Neural cell (in vitro differentiated cells): ENCODE measurements around the gene EMC9. TPM values are rescaled to one million over a fixed set of nuclear protein-coding genes. Genes with fewer than 3 reads are reported as not detected.

ENCODE experiments used
- H2AFZ ChIP-seq: fragments of 200-600, 300-800 bp; sonication (generic), shearing (Covaris generic); 2 replicates; pipeline ENCODE4 v1.6.0; 2014; ENCODE audit warnings: low read depth, mild to moderate bottlenecking, antibody characterized with exemption, low read length, moderate library complexity
- H3F3A ChIP-seq: fragments of 200-600 bp; shearing (Covaris generic); 2 replicates; pipeline ENCODE4 v1.6.1; 2016; ENCODE audit warnings: mild to moderate bottlenecking, moderate library complexity, mixed read lengths, antibody characterized with exemption, low read length; ENCODE audit not compliant: insufficient read depth, poor library complexity, severe bottlenecking
- H3K27ac ChIP-seq: fragments of 200-600, 300-800 bp; sonication (generic), shearing (Covaris generic); 2 replicates; pipeline ENCODE4 v1.5.1; 2014; ENCODE audit warnings: mild to moderate bottlenecking, low read length, moderate library complexity
- H3K27me3 ChIP-seq: fragments of 300-800, 200-600 bp; sonication (generic), shearing (Covaris generic); 2 replicates; pipeline ENCODE4 v1.6.0; 2014; ENCODE audit warnings: mild to moderate bottlenecking, low read depth, low read length, moderate library complexity; ENCODE audit not compliant: insufficient read depth
- H3K36me3 ChIP-seq: fragments of 300-800, 200-600 bp; sonication (generic), shearing (Covaris generic); 2 replicates; pipeline ENCODE4 v1.5.1; 2014; ENCODE audit warnings: mild to moderate bottlenecking, antibody characterized with exemption, low read length, moderate library complexity; ENCODE audit not compliant: insufficient read depth
- H3K4me2 ChIP-seq: fragments of 300-800, 200-600 bp; sonication (generic), shearing (Covaris generic); 2 replicates; pipeline ENCODE4 v1.6.0; 2014; ENCODE audit warnings: mild to moderate bottlenecking, low read length
- H3K4me3 ChIP-seq: fragments of 300-800, 200-600 bp; sonication (generic), shearing (Covaris generic); 2 replicates; pipeline ENCODE4 v1.5.1; 2014; ENCODE audit warnings: mild to moderate bottlenecking, low read length, moderate library complexity
- H3K79me2 ChIP-seq: fragments of 200-600 bp; shearing (Covaris generic); replicated peaks from 2 replicates; pipeline ENCODE4 v1.6.0; 2014; ENCODE audit warnings: mild to moderate bottlenecking, low read length, moderate library complexity; ENCODE audit not compliant: insufficient read depth
- H3K9ac ChIP-seq: fragments of 300-800, 200-600 bp; sonication (generic), shearing (Covaris generic); 2 replicates; pipeline ENCODE4 v1.6.1; 2016; ENCODE audit warnings: mild to moderate bottlenecking, low read length, mixed read lengths
- H3K9me2 ChIP-seq: fragments of 200-600 bp; shearing (Covaris generic); 2 replicates; pipeline ENCODE4 v1.6.1; 2016; ENCODE audit warnings: mild to moderate bottlenecking, low read length, mixed read lengths; ENCODE audit not compliant: insufficient read depth
- H3K9me3 ChIP-seq: fragments of 200-600, 300-800 bp; sonication (generic), shearing (Covaris generic); 2 replicates; pipeline ENCODE4 v1.6.1; 2016; ENCODE audit warnings: mild to moderate bottlenecking, mixed run types, low read length, moderate library complexity, mixed read lengths
- H4K20me1 ChIP-seq: fragments of 200-600 bp; shearing (Covaris generic); 2 replicates; pipeline ENCODE4 v1.6.1; 2016; ENCODE audit warnings: mild to moderate bottlenecking, mixed run types; ENCODE audit not compliant: insufficient read depth
- CTCF ChIP-seq: fragments of 450-650 bp; IDR thresholded peaks from 2 replicates; pipeline ENCODE4 v1.5.1; 2014; ENCODE audit warnings: antibody characterized with exemption, mild to moderate bottlenecking, moderate library complexity; ENCODE audit not compliant: poor library complexity, severe bottlenecking
- EP300 ChIP-seq: fragments of 450-650 bp; conservative IDR thresholded peaks from 2 replicates; pipeline ENCODE4 v1.6.1; 2014; ENCODE audit warnings: antibody characterized with exemption, mild to moderate bottlenecking, moderate library complexity; ENCODE audit not compliant: poor library complexity, severe bottlenecking
- EZH2 ChIP-seq: fragments of 200-600, 300-800 bp; shearing (Covaris generic), sonication (generic); IDR thresholded peaks from 2 replicates; pipeline ENCODE4 v1.6.1; 2014; ENCODE audit warnings: antibody characterized with exemption, low read length, borderline replicate concordance, mild to moderate bottlenecking; ENCODE audit not compliant: insufficient read depth, poor library complexity, severe bottlenecking
- MXI1 ChIP-seq: fragments of 450-650 bp; conservative IDR thresholded peaks from 2 replicates; pipeline ENCODE4 v1.6.1; 2014; ENCODE audit warnings: antibody characterized with exemption, mild to moderate bottlenecking; ENCODE audit not compliant: poor library complexity, severe bottlenecking
- POLR2AphosphoS5 ChIP-seq: IDR thresholded peaks from 2 replicates; pipeline ENCODE4 v1.6.1; 2012
- RAD21 ChIP-seq: fragments of 450-650 bp; conservative IDR thresholded peaks from 2 replicates; pipeline ENCODE4 v1.6.1; 2014; ENCODE audit warnings: antibody characterized with exemption, mild to moderate bottlenecking, moderate library complexity
- SMC3 ChIP-seq: fragments of 450-650 bp; conservative IDR thresholded peaks from 2 replicates; pipeline ENCODE4 v1.6.1; 2014; ENCODE audit warnings: antibody characterized with exemption, mild to moderate bottlenecking, moderate library complexity; ENCODE audit not compliant: poor library complexity
- TAF1 ChIP-seq: IDR thresholded peaks from 2 replicates; pipeline ENCODE4 v1.6.1; 2012; ENCODE audit warnings: low read depth
- polyA plus RNA-seq: library from polyadenylated mRNA; depleted of rRNA; stranded (reverse); fragments of >200 nt; gene quantifications from 2 replicates; pipeline ENCODE4 v1.2.3, GENCODE V29; 2014
- TF ChIP-seq, protein P1 (sequence below): IDR thresholded peaks from 2 replicates; pipeline ENCODE4 v1.6.1; 2012; ENCODE audit warnings: borderline replicate concordance

Gene EMC9
- polyA plus RNA-seq, 1 donor from 2014 or later, result 45.1 TPM

GRCh38 chr14:24165785-24166184 lies 24.4 kb upstream of the EMC9 start:
- Histone ChIP-seq H3K9me2 (no peaks in the 10 kb centered on the region), H4K20me1 (no peaks in the 10 kb centered on the region), H3F3A (no peaks in the 10 kb centered on the region), H3K9me3 (no peaks in the 10 kb centered on the region), H3K4me2 (no peak overlapping the region), H3K27ac (no peak overlapping the region), H3K9ac (no peak overlapping the region), H2AFZ (no peak overlapping the region), H3K79me2 (no peaks in the 10 kb centered on the region), H3K36me3 (no peaks in the 10 kb centered on the region), H3K27me3 (no peaks in the 10 kb centered on the region), H3K4me3 (no peak overlapping the region)
- TF ChIP-seq EZH2 (no peak), TAF1 (no peak), SMC3 (no peak), RAD21 (no peak), POLR2AphosphoS5 (no peak), EP300 (no peak), CTCF (no peak), MXI1 (no peak)
- TF ChIP-seq, protein P1, sequence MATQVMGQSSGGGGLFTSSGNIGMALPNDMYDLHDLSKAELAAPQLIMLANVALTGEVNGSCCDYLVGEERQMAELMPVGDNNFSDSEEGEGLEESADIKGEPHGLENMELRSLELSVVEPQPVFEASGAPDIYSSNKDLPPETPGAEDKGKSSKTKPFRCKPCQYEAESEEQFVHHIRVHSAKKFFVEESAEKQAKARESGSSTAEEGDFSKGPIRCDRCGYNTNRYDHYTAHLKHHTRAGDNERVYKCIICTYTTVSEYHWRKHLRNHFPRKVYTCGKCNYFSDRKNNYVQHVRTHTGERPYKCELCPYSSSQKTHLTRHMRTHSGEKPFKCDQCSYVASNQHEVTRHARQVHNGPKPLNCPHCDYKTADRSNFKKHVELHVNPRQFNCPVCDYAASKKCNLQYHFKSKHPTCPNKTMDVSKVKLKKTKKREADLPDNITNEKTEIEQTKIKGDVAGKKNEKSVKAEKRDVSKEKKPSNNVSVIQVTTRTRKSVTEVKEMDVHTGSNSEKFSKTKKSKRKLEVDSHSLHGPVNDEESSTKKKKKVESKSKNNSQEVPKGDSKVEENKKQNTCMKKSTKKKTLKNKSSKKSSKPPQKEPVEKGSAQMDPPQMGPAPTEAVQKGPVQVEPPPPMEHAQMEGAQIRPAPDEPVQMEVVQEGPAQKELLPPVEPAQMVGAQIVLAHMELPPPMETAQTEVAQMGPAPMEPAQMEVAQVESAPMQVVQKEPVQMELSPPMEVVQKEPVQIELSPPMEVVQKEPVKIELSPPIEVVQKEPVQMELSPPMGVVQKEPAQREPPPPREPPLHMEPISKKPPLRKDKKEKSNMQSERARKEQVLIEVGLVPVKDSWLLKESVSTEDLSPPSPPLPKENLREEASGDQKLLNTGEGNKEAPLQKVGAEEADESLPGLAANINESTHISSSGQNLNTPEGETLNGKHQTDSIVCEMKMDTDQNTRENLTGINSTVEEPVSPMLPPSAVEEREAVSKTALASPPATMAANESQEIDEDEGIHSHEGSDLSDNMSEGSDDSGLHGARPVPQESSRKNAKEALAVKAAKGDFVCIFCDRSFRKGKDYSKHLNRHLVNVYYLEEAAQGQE, result no peak

GRCh38 chr14:24164518-24164991 lies 23.2 kb upstream of the EMC9 start:
- H3K27ac ChIP-seq, result no peak overlapping the region
- H4K20me1 ChIP-seq, result no peaks in the 10 kb centered on the region

More at GRCh38 chr14:24164518-24164991, 23.2 kb upstream of the EMC9 start:
- Histone ChIP-seq H3K27me3 (no peaks in the 10 kb centered on the region), H3K79me2 (no peaks in the 10 kb centered on the region), H3K4me3 (no peak overlapping the region), H3K9ac (no peak overlapping the region), H2AFZ (no peak overlapping the region), H3F3A (no peaks in the 10 kb centered on the region), H3K36me3 (no peaks in the 10 kb centered on the region), H3K9me2 (no peaks in the 10 kb centered on the region), H3K9me3 (no peaks in the 10 kb centered on the region), H3K4me2 (no peak overlapping the region)
- no peak for TF ChIP-seq RAD21
- TF ChIP-seq CTCF, result no peak
- TF ChIP-seq POLR2AphosphoS5, result no peak
- TF ChIP-seq MXI1, result no peak
- no peak for TF ChIP-seq EZH2
- TF ChIP-seq, protein P1, result no peak
- no peak for TF ChIP-seq EP300
- TF ChIP-seq SMC3, result no peak
- TF ChIP-seq TAF1, result no peak
